Right lobe of liver (tissue), 4 donors: Measurements from ENCODE around the gene SULT1A4.
"Not testable (repeated sequence)": the region's sequence is repeated elsewhere in the genome, so short reads cannot be mapped to it uniquely, and the experiment has no call there.

Experiments
- CTCF ChIP-seq, 4 donors: fragments of 200-600 bp in 3 of 4; fragments of 450-650 bp in 1 of 4; IDR thresholded peaks; one replicate each; pipeline versions ENCODE4 v1.5.1 to v1.8.0; 2016 to 2022; ENCODE audit warnings: antibody characterized with exemption in 4 of 4, mild to moderate bottlenecking in 2 of 4
- POLR2A ChIP-seq: fragments of 450-650 bp; IDR thresholded peaks from one replicate; pipeline ENCODE4 v1.6.1; 2017; ENCODE audit warnings: antibody characterized with exemption, mild to moderate bottlenecking
- donor health status: DM: no; HTN: no; CAD: no.
- donor health status: DM: no; HTN: no; CAD: no.
- donor health status: DM: no; HTN: yes; CAD: no.

- not testable (repeated sequence) for TF ChIP-seq CTCF (IDR thresholded peaks at IDR 0.05); POLR2A
Observed at GRCh38 chr16:29465985-29466824, 6.5 kb downstream of the SULT1A4 start.
